Endothelial cell of umbilical vein (primary cell): ENCODE data around the gene EPHA8. TPM values are rescaled to one million over a fixed set of nuclear protein-coding genes. Genes with fewer than 3 reads are reported as not detected.

Source experiments
- BruUV-seq: library from RNA; stranded (reverse); fragments of 400-500 nt; replicated peaks from 2 replicates; lab custom pipeline; 2021; lab: Mats Ljungman, UMichigan
- CTCF ChIA-PET: fragments of 300-600, 350-600 bp; sonication (Branson Sonifier 250); formaldehyde crosslinking; loops from one replicate; lab custom pipeline; 2021; ENCODE audit warnings: antibody characterized with exemption, inconsistent platforms; lab: Charles Lee
- POLR2A ChIA-PET: fragments of 300-600, 350-600 bp; sonication (Branson Sonifier 250); formaldehyde crosslinking; loops from one replicate; lab custom pipeline; 2021; ENCODE audit warnings: antibody characterized with exemption, inconsistent platforms; lab: Charles Lee
- DNase-seq: peaks from one replicate; pipeline ENCODE4 v3.0.0-alpha.2; 2011; ENCODE audit warnings: low read depth, low spot score
- FAIRE-seq: peaks from 2 replicates; lab custom pipeline; 2011; peaks lifted over from hg19 to GRCh38; lab: Jason Lieb, UNC
- H2AFZ ChIP-seq: 2 replicates; pipeline ENCODE4 v1.6.0; 2012; ENCODE audit warnings: low read depth, low read length, control low read depth, inconsistent platforms
- H3K27ac ChIP-seq: 2 replicates; pipeline ENCODE4 v1.5.1; 2011; ENCODE audit warnings: low read depth, mild to moderate bottlenecking, control low read depth, low read length, moderate library complexity; ENCODE audit not compliant: insufficient read depth
- H3K27me3 ChIP-seq, 2 experiments: 2 replicates each; pipeline versions ENCODE4 v1.6.0 to v1.6.1; 2011; ENCODE audit warnings: low read length in 2 of 2, mixed read lengths in 1 of 2; ENCODE audit not compliant: control insufficient read depth in 2 of 2, insufficient read depth in 2 of 2
- H3K36me3 ChIP-seq, 2 experiments: 2 replicates in 1 of 2; 3 replicates in 1 of 2; pipeline ENCODE4 v1.5.1; 2011; ENCODE audit warnings: low read length in 2 of 2, mild to moderate bottlenecking in 1 of 2, moderate library complexity in 1 of 2; ENCODE audit not compliant: control insufficient read depth in 2 of 2, insufficient read depth in 2 of 2; ENCODE audit errors: extremely low read depth in 1 of 2
- H3K4me1 ChIP-seq: 3 replicates; pipeline ENCODE4 v1.5.1; 2011; ENCODE audit warnings: mild to moderate bottlenecking, low read length; ENCODE audit not compliant: control insufficient read depth, insufficient read depth; ENCODE audit errors: extremely low read depth
- H3K4me2 ChIP-seq: 2 replicates; pipeline ENCODE4 v1.6.1; 2011; ENCODE audit warnings: low read length, control low read depth, mixed read lengths; ENCODE audit not compliant: insufficient read depth
- H3K4me3 ChIP-seq, 3 experiments: fragments of 200-600 bp in 1 of 3; sonication (generic), shearing (Covaris generic) in 1 of 3; replicated peaks in 1 of 3; 2 replicates each; pipeline ENCODE4 v1.5.1; 2011 to 2016; ENCODE audit warnings: control low read depth in 3 of 3, low read length in 3 of 3, mild to moderate bottlenecking in 2 of 3, inconsistent platforms in 1 of 3, low read depth in 1 of 3, moderate library complexity in 1 of 3; ENCODE audit not compliant: insufficient read depth in 1 of 3
- H3K79me2 ChIP-seq: 2 replicates; pipeline ENCODE4 v1.6.0; 2012; ENCODE audit warnings: low read length, inconsistent platforms; ENCODE audit not compliant: control insufficient read depth, insufficient read depth
- H3K9ac ChIP-seq: replicated peaks from 2 replicates; pipeline ENCODE3; 2011; ENCODE audit warnings: low read length, control low read depth; ENCODE audit not compliant: insufficient read depth; ENCODE audit errors: extremely low read depth
- H3K9me1 ChIP-seq: replicated peaks from 3 replicates; pipeline ENCODE4 v1.6.0; 2011; ENCODE audit warnings: mild to moderate bottlenecking, low read length; ENCODE audit not compliant: control insufficient read depth, insufficient read depth; ENCODE audit errors: extremely low read depth
- H3K9me3 ChIP-seq: replicated peaks from 2 replicates; pipeline ENCODE4 v1.5.1; 2012; ENCODE audit warnings: low read length, inconsistent platforms; ENCODE audit not compliant: control insufficient read depth, insufficient read depth
- H4K20me1 ChIP-seq: replicated peaks from 2 replicates; pipeline ENCODE3; 2011; ENCODE audit warnings: mild to moderate bottlenecking, low read length; ENCODE audit not compliant: control insufficient read depth, insufficient read depth; ENCODE audit errors: extremely low read depth
- CTCF ChIP-seq, 2 donors: IDR thresholded peaks; 1 replicate in 1 of 2; 2 replicates in 1 of 2; pipeline ENCODE4 v1.5.1; 2011; ENCODE audit warnings: low read length in 2 of 2, mild to moderate bottlenecking in 2 of 2, moderate library complexity in 2 of 2, control low read depth in 1 of 2, inconsistent platforms in 1 of 2, low read depth in 1 of 2; ENCODE audit not compliant: insufficient read depth in 1 of 2; ENCODE audit errors: extremely low read depth in 1 of 2
- EZH2 ChIP-seq: IDR thresholded peaks from 2 replicates; pipeline ENCODE4 v1.6.1; 2012; ENCODE audit warnings: borderline replicate concordance, low read depth, mild to moderate bottlenecking, moderate library complexity, low read length, inconsistent platforms; ENCODE audit not compliant: severe bottlenecking
- FOS ChIP-seq: IDR thresholded peaks from 2 replicates; pipeline ENCODE4 v1.6.1; 2011; ENCODE audit warnings: mild to moderate bottlenecking, low read length, moderate library complexity, borderline replicate concordance; ENCODE audit not compliant: insufficient read depth
- GATA2 ChIP-seq: IDR thresholded peaks from 2 replicates; pipeline ENCODE4 v1.7.0; 2011; ENCODE audit warnings: low read depth, mild to moderate bottlenecking, moderate library complexity, mixed read lengths, low read length; ENCODE audit not compliant: insufficient read length, insufficient read depth
- JUN ChIP-seq: IDR thresholded peaks from 2 replicates; pipeline ENCODE4 v1.6.1; 2011; ENCODE audit warnings: borderline replicate concordance, low read depth; ENCODE audit not compliant: insufficient read length, insufficient read depth
- MAX ChIP-seq: IDR thresholded peaks from 2 replicates; pipeline ENCODE4 v1.6.1; 2011; ENCODE audit not compliant: insufficient read depth, insufficient read length
- MYC ChIP-seq: IDR thresholded peaks from one replicate; pipeline ENCODE4 v1.6.1; 2011; ENCODE audit warnings: mild to moderate bottlenecking, low read depth, low read length
- POLR2A ChIP-seq: IDR thresholded peaks from 2 replicates; pipeline ENCODE4 v1.6.1; 2012; ENCODE audit warnings: low read depth, mild to moderate bottlenecking, control low read depth, low read length
- POLR2AphosphoS5 ChIP-seq: IDR thresholded peaks from 2 replicates; pipeline ENCODE4 v1.6.1; 2012; ENCODE audit warnings: low read depth, mild to moderate bottlenecking, control low read depth, low read length, moderate library complexity; ENCODE audit not compliant: insufficient read depth
- dilution Hi-C: fragments of 300-500 bp; cut with MboI; formaldehyde crosslinking; loops from one replicate; pipeline ENCODE4 v1.15.0; 2019; ENCODE audit warnings: low sequenced_read_pairs; ENCODE audit not compliant: extremely low pct_ligation_motif_present
- intact Hi-C: fragments of 100-400 bp; cut with micrococcal nuclease; formaldehyde crosslinking; loops from one replicate; pipeline ENCODE4 v1.10.0; 2022
- polyA plus RNA-seq, 4 experiments: library from polyadenylated mRNA; depleted of rRNA in 3 of 4; stranded (reverse) in 3 of 4; unstranded in 1 of 4; fragments of >200 nt; gene quantifications; 2 replicates each; pipeline versions ENCODE4 v1.2.1 to v1.2.3, GENCODE V29; 2011 to 2012; ENCODE audit warnings: missing spikeins in 1 of 4
- total RNA-seq: library from RNA; stranded (reverse); gene quantifications from 2 replicates; pipeline ENCODE4 v1.2.3, GENCODE V29; 2021

EPHA8 gene
- total and polyA plus RNA-seq, 2 donors (not counting 3 experiments of a cell fraction or from before 2014, with no cell fraction given): not detected

GRCh38 chr1:22606161-22606560 lies 42.9 kb downstream of the EPHA8 start:
- ChIA-PET POLR2A (no interaction called here), CTCF (no interaction called here)
- Histone ChIP-seq H3K4me2 (no peak overlapping the region), H2AFZ (no peak overlapping the region), H4K20me1 (no peaks in the 10 kb centered on the region), H3K27ac (no peak overlapping the region), H3K27me3 (peaks cover 11 to 14% of the 10 kb centered on the region in 2 experiments), H3K79me2 (no peaks in the 10 kb centered on the region), H3K4me1 (no peaks in the 10 kb centered on the region), H3K4me3 (no peak overlapping the region), H3K9me3 (no peaks in the 10 kb centered on the region), H3K9ac (no peak overlapping the region), H3K36me3 (no peaks in the 10 kb centered on the region), H3K9me1 (no peaks in the 10 kb centered on the region)
- intact Hi-C loops: no loop called here
- dilution Hi-C loops: no loop called here
- FAIRE-seq: no peak
- DNase-seq: no peak
- no peak for TF ChIP-seq GATA2
- TF ChIP-seq EZH2: no peak
- TF ChIP-seq MAX: no peak
- no peak for TF ChIP-seq CTCF (IDR thresholded peaks at IDR 0.05; ENCODE audit: extremely low read depth in 1 of 2, insufficient read depth in 1 of 2, low read depth in 1 of 2, low read length in 2 of 2)
- no peak for TF ChIP-seq POLR2AphosphoS5
- no peak for TF ChIP-seq FOS
- TF ChIP-seq JUN: no peak
- TF ChIP-seq MYC: no peak
- no peak for TF ChIP-seq POLR2A
- BruUV-seq: no TSS peak
